Measurements from ENCODE around the gene SMAD1. TPM values are rescaled to one million over a fixed set of nuclear protein-coding genes. Genes with fewer than 3 reads are reported as not detected.

Gene SMAD1
- total RNA-seq, 1 experiment from 2014 or later, result 21.1 TPM

- Histone ChIP-seq H3K14ac (ENCODE audit: insufficient read depth, low read length) (no peak overlapping the region), H3K79me2 (ENCODE audit: insufficient read depth, low read length) (peaks cover 12% of the 10 kb centered on the region; the same call in 1 of the 2 replicates), H2BK12ac (ENCODE audit: insufficient read length, low read depth, low read length) (no peak overlapping the region), H3K56ac (ENCODE audit: insufficient read length, low read depth, low read length) (no peak overlapping the region), H4K5ac (ENCODE audit: insufficient read length, low read depth, low read length) (no peak overlapping the region), H3K23ac (ENCODE audit: insufficient read length, low read depth, low read length) (no peak overlapping the region), H3K79me1 (ENCODE audit: insufficient read depth, low read depth, low read length, poor library complexity, severe bottlenecking) (peaks cover 4% of the 10 kb centered on the region), H3K9ac (ENCODE audit: extremely low read depth, insufficient read length, low read length) (no peak overlapping the region), H2BK20ac (ENCODE audit: low read depth, low read length, poor library complexity, severe bottlenecking) (no peak overlapping the region), H3K4me1 (ENCODE audit: insufficient read depth, low read length) (no peaks in the 10 kb centered on the region), H3K4me2 (ENCODE audit: insufficient read depth, insufficient read length, low read length) (no peak overlapping the region), H4K8ac (replicated peaks; ENCODE audit: insufficient read length, low read depth, low read length) (no peak overlapping the region), H3K9me3 (ENCODE audit: control insufficient read depth, low read depth, low read length) (no peaks in the 10 kb centered on the region), H2BK5ac (ENCODE audit: insufficient read length, low read length) (no peak overlapping the region), H3K27ac (ENCODE audit: insufficient read length, low read depth, low read length) (no peak overlapping the region), H3T11ph (ENCODE audit: low read length) (no peak overlapping the region), H2BK120ac (ENCODE audit: low read depth, low read length, poor library complexity, severe bottlenecking) (no peak overlapping the region), H2AK5ac (ENCODE audit: insufficient read length, low read length) (no peak overlapping the region), H2BK15ac (ENCODE audit: low read depth, low read length) (no peak overlapping the region), H3K4ac (ENCODE audit: low read depth, low read length) (no peak overlapping the region), H3K23me2 (ENCODE audit: insufficient read length, low read depth, low read length, poor library complexity, severe bottlenecking) (peaks cover 13% of the 10 kb centered on the region), H4K20me1 (ENCODE audit: control insufficient read depth, insufficient read depth, insufficient read length) (no peaks in the 10 kb centered on the region), H2AFZ (ENCODE audit: low read length) (no peak overlapping the region), H3K27me3 (ENCODE audit: insufficient read depth, low read length) (no peaks in the 10 kb centered on the region), H4K91ac (ENCODE audit: insufficient read length, low read depth, low read length) (no peak overlapping the region), H3K18ac (ENCODE audit: insufficient read length, low read depth, low read length) (no peak overlapping the region)
- H3K4me3 Mint-ChIP-seq, result no peak overlapping the region
- TF ChIP-seq, protein P1, sequence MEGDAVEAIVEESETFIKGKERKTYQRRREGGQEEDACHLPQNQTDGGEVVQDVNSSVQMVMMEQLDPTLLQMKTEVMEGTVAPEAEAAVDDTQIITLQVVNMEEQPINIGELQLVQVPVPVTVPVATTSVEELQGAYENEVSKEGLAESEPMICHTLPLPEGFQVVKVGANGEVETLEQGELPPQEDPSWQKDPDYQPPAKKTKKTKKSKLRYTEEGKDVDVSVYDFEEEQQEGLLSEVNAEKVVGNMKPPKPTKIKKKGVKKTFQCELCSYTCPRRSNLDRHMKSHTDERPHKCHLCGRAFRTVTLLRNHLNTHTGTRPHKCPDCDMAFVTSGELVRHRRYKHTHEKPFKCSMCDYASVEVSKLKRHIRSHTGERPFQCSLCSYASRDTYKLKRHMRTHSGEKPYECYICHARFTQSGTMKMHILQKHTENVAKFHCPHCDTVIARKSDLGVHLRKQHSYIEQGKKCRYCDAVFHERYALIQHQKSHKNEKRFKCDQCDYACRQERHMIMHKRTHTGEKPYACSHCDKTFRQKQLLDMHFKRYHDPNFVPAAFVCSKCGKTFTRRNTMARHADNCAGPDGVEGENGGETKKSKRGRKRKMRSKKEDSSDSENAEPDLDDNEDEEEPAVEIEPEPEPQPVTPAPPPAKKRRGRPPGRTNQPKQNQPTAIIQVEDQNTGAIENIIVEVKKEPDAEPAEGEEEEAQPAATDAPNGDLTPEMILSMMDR (conservative IDR thresholded peaks at IDR 0.05), result no peak
- no CpG with 5 or more reads among the region's 2 CpGs for WGBS (ENCODE audit: extremely low coverage, insufficient read length, low lambda C conversion rate)
- H3K27me3 Mint-ChIP-seq (ENCODE audit: low read depth), result peaks cover 8% of the 10 kb centered on the region
- H3K9me3 Mint-ChIP-seq, result peaks cover 2% of the 10 kb centered on the region in 2 experiments; a peak in 2 of 5 replicates
- no peak overlapping the region for H3K27ac Mint-ChIP-seq
- peaks cover 17 to 18% of the 10 kb centered on the region in 2 experiments for H3K4me1 Mint-ChIP-seq
- H3K36me3 Mint-ChIP-seq (ENCODE audit: insufficient read depth in 1 of 3, low read depth in 3 of 3), result peaks cover 0 to 2% (median 0%) of the 10 kb centered on the region in 3 experiments; a peak in 2 of 7 replicates
- no peak for DNase-seq
Observed at GRCh38 chr4:145484225-145484846, 2.7 kb downstream of the SMAD1 start.
